IPS DF 6.9 (cell line): ENCODE measurements around the gene MRPL16.
A peak's percentile ranks its signal among the peaks of the same experiment; 100 is the strongest.
"Not testable (repeated sequence)": the region's sequence is repeated elsewhere in the genome, so short reads cannot be mapped to it uniquely, and the experiment has no call there.

Experiments used
- DNase-seq: peaks from one replicate; pipeline ENCODE4 v3.0.0-alpha.2; 2013; ENCODE audit warnings: low read depth, low spot score
- H3K27ac ChIP-seq: one replicate; pipeline ENCODE4 v1.5.1; 2013; ENCODE audit warnings: low read length, control low read depth
- H3K27me3 ChIP-seq: 2 replicates; pipeline ENCODE4 v1.6.1; 2013; ENCODE audit warnings: mild to moderate bottlenecking, low read length; ENCODE audit not compliant: control insufficient read depth, insufficient read depth
- H3K36me3 ChIP-seq: 2 replicates; pipeline ENCODE4 v1.6.1; 2013; ENCODE audit warnings: low read length; ENCODE audit not compliant: control insufficient read depth, insufficient read depth
- H3K4me1 ChIP-seq: 2 replicates; pipeline ENCODE4 v1.6.1; 2013; ENCODE audit warnings: low read length; ENCODE audit not compliant: control insufficient read depth, insufficient read depth
- H3K4me3 ChIP-seq: 2 replicates; pipeline ENCODE4 v1.5.1; 2013; ENCODE audit warnings: mild to moderate bottlenecking, low read length
- H3K9me3 ChIP-seq: 2 replicates; pipeline ENCODE4 v1.6.1; 2013; ENCODE audit warnings: low read length, inconsistent platforms; ENCODE audit not compliant: control insufficient read depth, insufficient read depth
- WGBS: extraction: QIAGEN DNeasy Blood & Tissue Kit; methylation state at CpG from one replicate; pipeline ENCODE4 v1.1.7; 2013; ENCODE audit warnings: mixed read lengths, missing lambda C conversion rate; ENCODE audit not compliant: insufficient read length, insufficient coverage; 5-methylcytosine and 5-hydroxymethylcytosine counted together

Gene MRPL16

DNA sequence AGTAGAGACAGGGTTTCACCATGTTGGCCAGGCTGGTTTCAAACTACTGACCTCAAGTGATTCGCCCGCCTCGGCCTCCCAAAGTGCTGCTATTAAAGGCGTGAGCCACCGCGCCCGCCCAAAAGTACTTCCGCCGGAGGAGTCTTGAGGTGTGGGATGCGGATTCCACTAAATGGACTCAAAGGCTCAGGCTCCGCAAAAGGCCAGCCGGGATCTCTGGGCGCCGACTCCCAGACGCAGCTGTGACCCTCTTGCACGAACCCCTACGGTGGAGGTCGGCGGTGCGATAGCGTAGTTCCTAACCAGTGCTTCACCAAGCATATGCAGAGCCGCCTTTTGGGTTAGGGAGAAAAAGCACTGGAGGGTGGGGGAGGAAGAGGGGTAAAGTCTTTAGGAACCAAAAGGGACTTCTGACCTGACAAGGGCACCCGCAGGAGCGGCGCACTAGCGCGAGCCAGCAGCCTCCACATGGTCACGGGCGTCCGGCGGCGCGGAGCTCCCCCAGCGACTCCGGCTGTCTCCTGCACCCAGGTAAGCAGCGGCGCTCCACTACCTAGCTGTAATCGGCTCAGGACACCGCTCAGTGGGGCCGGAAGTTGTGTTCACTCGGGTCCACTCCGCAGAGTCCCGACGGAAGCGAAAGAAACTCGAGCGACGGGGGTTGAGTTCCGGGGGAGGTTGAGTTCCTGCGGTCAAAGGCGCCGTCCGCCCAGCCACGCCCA, at the start of gene MRPL16:
Gene MRPL16, minus strand, starts transcription at position 590 of the 722 bp plus-strand sequence. Its CDS starts 120 bp downstream, at position 470.
- Histone ChIP-seq H3K36me3 (peaks cover 10% of the 10 kb centered on the region; the same call in 1 of the 2 replicates), H3K27me3 (no peaks in the 10 kb centered on the region), H3K4me1 (peaks cover 2% of the 10 kb centered on the region; the same call in 1 of the 2 replicates), H3K9me3 (no peaks in the 10 kb centered on the region), H3K27ac (no peak within 1 kb of the TSS), H3K4me3 (peak within 1 kb of the TSS; percentile 96)
- peak; percentile 74 for DNase-seq
- WGBS, result no CpG with 5 or more reads among the region's 54 CpGs

DNA sequence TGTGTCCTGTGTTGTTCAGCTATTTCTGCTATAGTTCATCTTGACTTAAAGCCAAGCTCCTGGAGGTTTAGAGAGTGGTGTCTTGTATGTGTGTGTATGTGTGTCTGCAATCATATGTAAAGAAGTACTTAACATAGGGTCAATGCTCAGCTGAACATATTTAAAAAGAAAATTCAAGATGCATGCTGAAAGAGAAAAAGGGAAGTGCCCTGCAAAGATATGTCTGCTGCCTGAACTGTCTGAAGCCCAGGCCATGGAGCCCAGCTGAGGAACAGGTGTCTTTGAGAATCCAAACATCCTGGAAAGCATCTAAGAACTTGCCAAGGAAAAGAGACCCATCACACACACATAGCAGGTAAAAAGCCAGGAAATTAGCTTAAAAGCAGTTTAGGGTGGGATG, 49.1 kb upstream of the MRPL16 start:
- H3K4me3 ChIP-seq, result no peak overlapping the region
- no peaks in the 10 kb centered on the region for H3K27me3 ChIP-seq
- H3K36me3 ChIP-seq, result no peaks in the 10 kb centered on the region
- DNase-seq, result no peak
- no peak overlapping the region for H3K27ac ChIP-seq
- no peaks in the 10 kb centered on the region; the same call in 1 of the 2 replicates for H3K4me1 ChIP-seq
- H3K9me3 ChIP-seq, result no peaks in the 10 kb centered on the region

DNA sequence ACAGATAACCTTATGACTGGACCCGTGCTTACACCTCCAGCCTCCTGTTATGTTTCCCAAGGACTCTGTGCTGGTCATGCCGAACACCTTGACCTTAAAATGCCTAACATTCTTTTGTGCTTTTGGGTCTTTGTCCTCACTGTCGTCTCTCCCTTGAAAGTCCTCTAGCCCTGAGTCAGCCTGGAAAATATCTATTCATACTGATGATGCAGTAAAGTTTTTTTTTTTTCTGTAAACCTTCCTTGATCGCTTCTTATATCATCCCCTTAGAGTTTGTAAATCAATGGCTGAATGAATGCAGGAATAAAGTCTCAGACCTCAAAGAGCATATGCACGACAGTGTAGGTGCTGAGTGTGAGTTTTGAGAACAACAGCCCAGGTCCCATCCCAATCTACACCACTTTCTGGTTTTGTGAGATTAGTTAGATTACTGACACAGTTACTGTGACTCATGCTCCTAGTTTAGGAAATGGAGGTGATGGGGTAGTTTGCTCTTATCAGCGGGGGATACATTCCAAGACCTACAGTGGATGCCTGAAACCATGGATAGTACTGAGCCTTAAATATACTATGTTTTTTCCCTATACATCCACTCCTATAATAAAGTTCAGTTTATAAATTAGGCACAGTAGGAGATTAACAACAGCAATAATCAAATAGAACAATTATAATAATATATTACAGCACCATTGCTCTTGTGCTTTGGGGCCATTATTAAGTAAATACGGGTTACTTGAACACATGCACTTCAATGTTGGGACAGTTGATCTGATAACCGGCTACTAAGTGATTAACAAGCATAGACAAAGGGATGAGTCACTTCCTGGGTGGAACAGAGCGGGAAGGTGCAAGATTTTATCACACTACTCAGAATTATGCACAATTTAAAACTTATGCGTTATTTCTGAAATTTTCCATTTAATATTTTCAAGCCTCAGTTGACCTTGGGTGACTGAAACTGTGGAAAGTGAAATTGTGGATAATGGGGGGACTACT, 47.2 kb upstream of the MRPL16 start:
- DNase-seq, result no peak

DNA sequence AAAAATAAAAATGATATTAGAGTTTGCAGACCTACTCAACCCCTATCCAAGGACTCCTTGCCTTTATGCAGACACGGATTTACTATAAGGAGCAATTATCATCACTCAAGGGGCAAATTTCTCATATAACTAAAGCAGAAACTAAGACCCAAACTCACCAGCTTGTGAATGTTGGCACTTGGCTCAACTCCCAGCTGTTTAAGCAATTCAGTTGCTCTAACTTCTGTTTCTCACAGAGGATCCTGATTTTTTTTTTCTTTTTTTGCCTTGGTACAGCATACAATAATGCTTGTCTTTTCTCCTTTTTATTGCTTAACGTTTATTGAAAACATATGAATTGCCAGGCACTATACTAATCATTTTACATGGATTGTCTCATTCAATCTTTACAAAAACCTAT, 44.3 kb upstream of the MRPL16 start:
- no peak overlapping the region for H3K4me3 ChIP-seq
- no CpG with 5 or more reads among the region's 2 CpGs for WGBS
- DNase-seq, result no peak
- H3K4me1 ChIP-seq, result no peaks in the 10 kb centered on the region; the same call in 1 of the 2 replicates
- H3K27ac ChIP-seq, result no peak overlapping the region
- no peaks in the 10 kb centered on the region for H3K27me3 ChIP-seq
- no peaks in the 10 kb centered on the region for H3K9me3 ChIP-seq
- H3K36me3 ChIP-seq, result no peaks in the 10 kb centered on the region

More for the DNA sequence above, 47.2 kb upstream of the MRPL16 start:
- Histone ChIP-seq H3K36me3 (no peaks in the 10 kb centered on the region), H3K27ac (no peak overlapping the region), H3K27me3 (no peaks in the 10 kb centered on the region), H3K9me3 (no peaks in the 10 kb centered on the region), H3K4me1 (no peaks in the 10 kb centered on the region; the same call in 1 of the 2 replicates), H3K4me3 (no peak overlapping the region)
- WGBS, result no CpG with 5 or more reads among the region's 10 CpGs

DNA sequence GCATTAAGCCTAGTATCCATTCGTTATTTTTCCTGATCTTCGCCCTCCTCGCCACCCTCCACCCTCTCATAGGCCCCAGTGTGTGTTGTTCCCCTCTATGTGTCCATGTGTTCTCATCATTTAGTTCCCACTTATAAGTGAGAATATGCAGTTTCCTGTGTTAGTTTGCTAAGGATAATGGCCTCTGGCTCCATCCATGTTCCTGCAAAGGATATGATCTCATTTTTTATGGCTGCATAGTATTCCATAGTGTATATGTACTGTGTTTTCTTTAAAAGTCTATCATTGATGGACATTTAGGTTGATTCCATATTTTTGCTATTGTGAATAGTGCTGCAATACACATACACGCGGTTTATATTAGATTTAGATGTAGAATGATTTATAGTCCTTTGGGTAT, 40.8 kb upstream of the MRPL16 start:
- not testable (repeated sequence) for H3K27me3 ChIP-seq, H3K4me1 ChIP-seq, H3K4me3 ChIP-seq, DNase-seq, H3K27ac ChIP-seq, H3K36me3 ChIP-seq, H3K9me3 ChIP-seq
- no CpG with 5 or more reads among the region's 5 CpGs for WGBS

DNA sequence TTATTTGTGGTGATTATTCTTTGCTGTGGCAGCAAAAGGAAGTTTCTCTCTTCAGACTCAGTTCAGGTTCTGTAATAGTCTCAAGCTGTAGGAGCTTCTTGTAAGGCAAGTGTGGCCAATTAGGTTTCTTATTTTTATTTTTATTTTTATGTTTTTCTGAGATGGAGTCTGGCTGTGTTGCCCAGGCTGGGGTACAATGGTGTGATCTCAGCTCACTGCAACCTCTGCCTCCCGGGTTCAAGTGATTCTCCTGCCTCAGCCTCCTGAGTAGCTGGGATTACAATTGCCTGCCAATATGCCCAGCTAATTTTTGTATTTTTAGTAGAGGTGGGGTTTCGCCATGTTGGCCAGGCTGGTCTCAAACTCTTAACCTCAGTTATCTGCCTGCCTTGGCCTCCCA, 39.0 kb upstream of the MRPL16 start:
- not testable (repeated sequence) for H3K9me3 ChIP-seq, H3K27ac ChIP-seq, H3K36me3 ChIP-seq, H3K4me3 ChIP-seq, H3K4me1 ChIP-seq, DNase-seq, H3K27me3 ChIP-seq
- WGBS, result no CpG with 5 or more reads among the region's 2 CpGs

DNA sequence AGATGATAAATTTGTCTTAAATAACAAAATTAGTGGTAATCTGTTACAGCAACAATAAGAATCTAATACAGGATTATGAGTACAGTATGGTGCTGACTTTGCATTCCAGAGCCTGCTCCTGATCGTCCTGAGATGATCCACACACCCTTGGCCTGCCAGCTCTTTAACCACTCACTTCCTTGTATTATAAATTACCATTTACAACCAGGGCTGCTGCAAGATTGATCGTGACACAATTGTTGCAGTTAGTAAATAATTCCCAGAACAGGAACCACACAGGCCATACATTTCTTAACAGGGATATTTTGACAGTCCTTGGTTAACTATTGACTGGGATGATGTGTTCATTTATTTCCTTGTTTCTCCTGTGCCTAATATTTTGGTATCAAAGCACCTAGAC, 38.6 kb upstream of the MRPL16 start:
- Histone ChIP-seq H3K27me3 (no peaks in the 10 kb centered on the region), H3K4me3 (no peak overlapping the region), H3K36me3 (no peaks in the 10 kb centered on the region), H3K9me3 (no peaks in the 10 kb centered on the region), H3K4me1 (no peaks in the 10 kb centered on the region), H3K27ac (no peak overlapping the region)
- WGBS, result no CpG with 5 or more reads among the region's 2 CpGs
- DNase-seq, result no peak

DNA sequence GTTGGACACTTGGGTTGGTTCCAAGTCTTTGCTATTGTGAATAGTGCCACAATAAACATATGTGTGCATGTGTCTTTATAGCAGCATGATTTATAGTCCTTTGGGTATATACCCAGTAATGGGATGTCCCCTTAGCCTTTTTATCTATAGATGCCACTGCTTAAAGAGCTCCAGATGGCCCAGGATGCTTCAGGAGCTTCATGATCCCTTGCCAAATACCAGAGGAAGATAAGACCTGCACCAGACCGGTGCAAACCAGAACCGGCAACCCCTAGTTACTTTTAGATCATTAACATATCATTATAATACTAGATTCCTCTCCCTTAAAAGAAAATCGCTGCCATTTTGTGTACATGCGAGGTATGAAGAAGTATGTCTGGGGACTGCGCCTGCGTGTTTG, 37.9 kb upstream of the MRPL16 start:
- DNase-seq, H3K36me3 ChIP-seq, H3K4me3 ChIP-seq, H3K27ac ChIP-seq, H3K9me3 ChIP-seq, H3K4me1 ChIP-seq, H3K27me3 ChIP-seq: not testable (repeated sequence)
- no CpG with 5 or more reads among the region's 6 CpGs for WGBS

DNA sequence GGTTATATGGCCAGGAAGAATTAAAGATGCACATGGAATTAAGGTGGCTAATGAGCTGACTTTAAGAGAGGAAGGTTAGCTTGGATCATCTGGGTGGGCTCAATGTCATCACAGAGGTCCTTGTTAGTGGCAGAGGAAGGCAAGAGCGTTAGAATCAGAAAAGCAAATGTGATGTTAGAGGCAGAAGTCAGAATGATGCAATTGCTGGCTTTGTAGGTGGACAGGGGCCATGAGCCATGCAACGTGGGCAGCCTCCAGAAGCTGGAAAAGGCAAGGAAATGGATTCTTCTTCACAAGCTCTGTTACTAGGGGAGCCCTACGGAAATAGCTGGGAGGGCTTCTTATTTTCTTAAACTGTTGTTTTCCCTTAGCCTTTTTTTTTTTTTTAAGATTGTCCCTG, 37.0 kb upstream of the MRPL16 start:
- Histone ChIP-seq H3K9me3 (no peaks in the 10 kb centered on the region), H3K27me3 (no peaks in the 10 kb centered on the region), H3K36me3 (no peaks in the 10 kb centered on the region), H3K27ac (no peak overlapping the region), H3K4me3 (no peak overlapping the region), H3K4me1 (no peaks in the 10 kb centered on the region)
- no peak for DNase-seq
- WGBS, result no CpG with 5 or more reads among the region's 3 CpGs

DNA sequence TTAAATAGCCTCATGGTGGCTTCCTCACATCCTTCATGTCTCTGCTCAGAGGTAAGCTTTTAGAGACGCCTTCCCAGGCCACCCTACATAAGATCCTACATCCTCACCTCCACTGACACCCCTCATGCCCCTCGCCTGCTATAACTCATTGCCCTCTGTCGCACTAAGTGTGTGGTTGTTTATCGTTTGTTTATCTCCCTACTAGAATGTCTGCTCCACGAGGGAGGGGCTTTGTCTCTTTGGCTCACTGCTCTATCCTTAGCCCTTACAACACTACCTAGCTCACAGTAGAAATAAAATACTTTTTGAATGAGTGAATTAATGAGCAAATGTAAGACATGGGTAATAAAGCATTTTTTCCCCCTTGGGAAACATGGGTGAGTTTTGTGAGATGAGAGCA, 36.0 kb upstream of the MRPL16 start:
- Histone ChIP-seq H3K4me3 (no peak overlapping the region), H3K27me3 (no peaks in the 10 kb centered on the region), H3K36me3 (no peaks in the 10 kb centered on the region), H3K27ac (no peak overlapping the region), H3K4me1 (no peaks in the 10 kb centered on the region), H3K9me3 (no peaks in the 10 kb centered on the region)
- no peak for DNase-seq
- WGBS, result no CpG with 5 or more reads among the region's 5 CpGs
